ENCODE results near the gene GPR35. TPM values are rescaled to one million over a fixed set of nuclear protein-coding genes. Genes with fewer than 3 reads are reported as not detected.

GPR35 gene
- total RNA-seq, 1 donor from 2014 or later, result 0.34 TPM

DNA sequence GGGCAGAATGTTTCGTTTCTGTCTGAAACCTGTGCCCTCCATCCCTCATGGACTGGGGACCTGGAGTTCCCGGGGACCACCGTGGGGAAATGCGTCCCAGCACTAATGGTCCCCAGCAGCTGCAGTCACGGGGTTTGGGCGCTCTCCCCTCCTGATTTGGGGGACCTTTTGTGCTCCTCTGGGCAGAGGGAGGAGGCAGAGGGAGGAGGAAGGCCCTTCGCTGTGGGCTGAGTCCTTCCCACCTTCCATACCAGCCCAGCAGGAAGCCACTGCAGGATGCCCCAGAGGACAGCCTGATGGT lies 3.2 kb downstream of the GPR35 start:
- no peak overlapping the region for H3K9ac ChIP-seq
- no peak overlapping the region for H3K27ac ChIP-seq
- no peaks in the 10 kb centered on the region for H3K27me3 ChIP-seq
- H3F3A ChIP-seq (ENCODE audit: low read depth), result no peaks in the 10 kb centered on the region
- H3K4me2 ChIP-seq, result no peak overlapping the region
- TF ChIP-seq CTCF (IDR thresholded peaks at IDR 0.05), result no peak
- TF ChIP-seq EZH2phosphoT487 (IDR thresholded peaks at IDR 0.05), result no peak
- TF ChIP-seq EZH2 (IDR thresholded peaks at IDR 0.05), result no peak
- no peak overlapping the region for H3K4me3 ChIP-seq
- Mint-ChIP-seq H3K27me3 (ENCODE audit: insufficient read depth, low read depth) (peaks cover 2% of the 10 kb centered on the region), H3K4me3 (no peak overlapping the region), H3K4me1 (peaks cover 2% of the 10 kb centered on the region), H3K9me3 (peaks cover 11% of the 10 kb centered on the region), H3K27ac (no peak overlapping the region), H3K36me3 (peaks cover 3% of the 10 kb centered on the region)
- H3K4me1 ChIP-seq, result no peaks in the 10 kb centered on the region
- no peak for DNase-seq (ENCODE audit: low spot score)
- H4K20me1 ChIP-seq (ENCODE audit: low read depth), result no peaks in the 10 kb centered on the region
- no peaks in the 10 kb centered on the region for H3K9me3 ChIP-seq (ENCODE audit: low read depth)
- no peak overlapping the region for H2AFZ ChIP-seq (replicated peaks)
- no peaks in the 10 kb centered on the region for H3K36me3 ChIP-seq
- H3K79me2 ChIP-seq (ENCODE audit: low read depth), result no peaks in the 10 kb centered on the region

DNA sequence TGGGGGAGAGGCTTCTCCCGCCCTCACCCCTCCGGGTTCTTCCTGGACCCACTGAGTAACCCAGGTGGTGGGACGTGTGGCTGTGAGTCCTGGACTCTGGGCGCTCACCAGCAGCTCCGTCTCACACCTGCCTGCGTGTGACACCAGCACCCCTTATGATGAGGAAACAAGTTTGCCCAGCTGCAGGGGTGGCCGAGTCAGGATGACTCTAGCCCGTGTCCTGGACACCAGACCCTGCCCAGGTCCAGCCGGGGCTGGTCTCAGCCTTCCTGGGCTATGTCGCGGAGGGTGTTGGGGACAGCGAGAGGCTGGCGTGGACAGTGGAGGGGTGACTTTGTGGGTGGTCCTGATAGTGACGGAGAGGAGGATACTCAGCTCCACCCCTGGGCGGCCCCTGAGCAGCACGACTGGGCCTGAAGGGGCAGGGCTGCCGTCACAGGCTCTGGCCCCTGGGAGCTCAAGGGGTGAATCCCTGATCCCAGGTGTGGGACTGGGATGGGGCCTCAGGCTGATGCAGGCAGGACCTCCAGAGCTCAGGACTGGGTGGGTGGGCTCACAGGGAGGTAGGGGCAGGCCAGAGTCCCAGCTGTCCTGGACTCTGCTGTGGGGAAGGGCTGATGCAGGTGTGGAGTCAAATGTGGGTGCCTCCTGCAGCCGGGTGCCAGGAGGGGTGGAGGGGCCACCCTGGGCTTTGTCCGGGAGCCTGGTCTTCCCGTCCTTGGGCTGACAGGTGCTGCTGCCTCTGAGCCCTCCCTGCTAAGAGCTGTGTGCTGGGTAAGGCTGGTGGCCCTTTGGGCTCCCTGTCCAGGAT lies 3.7 kb downstream of the GPR35 start:
- Mint-ChIP-seq H3K27ac (no peak overlapping the region), H3K4me1 (peaks cover 2% of the 10 kb centered on the region), H3K27me3 (ENCODE audit: insufficient read depth, low read depth) (peaks cover 4% of the 10 kb centered on the region), H3K36me3 (peaks cover 4% of the 10 kb centered on the region), H3K4me3 (no peak overlapping the region), H3K9me3 (peaks cover 14% of the 10 kb centered on the region)
- no peak for TF ChIP-seq CTCF (IDR thresholded peaks at IDR 0.05)
- TF ChIP-seq EZH2phosphoT487 (IDR thresholded peaks at IDR 0.05), result no peak
- TF ChIP-seq EZH2 (IDR thresholded peaks at IDR 0.05), result no peak
- Histone ChIP-seq H3K4me2 (no peak overlapping the region), H3K27me3 (no peaks in the 10 kb centered on the region), H3K79me2 (ENCODE audit: low read depth) (no peaks in the 10 kb centered on the region), H3K4me3 (no peak overlapping the region), H3K27ac (no peak overlapping the region), H3K9ac (no peak overlapping the region), H3K4me1 (no peaks in the 10 kb centered on the region), H2AFZ (replicated peaks) (no peak overlapping the region), H4K20me1 (ENCODE audit: low read depth) (no peaks in the 10 kb centered on the region), H3K9me3 (ENCODE audit: low read depth) (no peaks in the 10 kb centered on the region), H3K36me3 (no peaks in the 10 kb centered on the region), H3F3A (ENCODE audit: low read depth) (no peaks in the 10 kb centered on the region)
- peak; percentile 43 for DNase-seq (ENCODE audit: low spot score)

GRCh38 chr2:240629619-240629967 lies 4.3 kb downstream of the GPR35 start:
- no peak for DNase-seq (ENCODE audit: low spot score)
- H3K4me2 ChIP-seq, result no peak overlapping the region
- no peaks in the 10 kb centered on the region for H3K36me3 ChIP-seq
- H3K4me1 ChIP-seq, result no peaks in the 10 kb centered on the region
- Mint-ChIP-seq H3K9me3 (peaks cover 20% of the 10 kb centered on the region), H3K27ac (no peak overlapping the region), H3K27me3 (ENCODE audit: insufficient read depth, low read depth) (peaks cover 4% of the 10 kb centered on the region), H3K4me1 (peaks cover 2% of the 10 kb centered on the region), H3K36me3 (peaks cover 4% of the 10 kb centered on the region), H3K4me3 (no peak overlapping the region)
- no peaks in the 10 kb centered on the region for H3K79me2 ChIP-seq (ENCODE audit: low read depth)
- no peaks in the 10 kb centered on the region for H3K9me3 ChIP-seq (ENCODE audit: low read depth)
- no peak overlapping the region for H3K9ac ChIP-seq
- no peak overlapping the region for H3K27ac ChIP-seq
- no peaks in the 10 kb centered on the region for H3K27me3 ChIP-seq
- H3K4me3 ChIP-seq, result no peak overlapping the region
- TF ChIP-seq EZH2phosphoT487 (IDR thresholded peaks at IDR 0.05), result no peak
- no peak for TF ChIP-seq EZH2 (IDR thresholded peaks at IDR 0.05)
- no peak for TF ChIP-seq CTCF (IDR thresholded peaks at IDR 0.05)
- no peak overlapping the region for H2AFZ ChIP-seq (replicated peaks)
- no peaks in the 10 kb centered on the region for H4K20me1 ChIP-seq (ENCODE audit: low read depth)
- H3F3A ChIP-seq (ENCODE audit: low read depth), result no peaks in the 10 kb centered on the region
